HG03354 (cell line): ENCODE measurements around the gene KCNH1.
"Not testable (repeated sequence)": the region's sequence is repeated elsewhere in the genome, so short reads cannot be mapped to it uniquely, and the experiment has no call there.

Experiments
- ATAC-seq: cut with Tn5 transposase; IDR thresholded peaks from one replicate; pipeline ENCODE4 v1.9.1; 2021; ENCODE audit warnings: mild to moderate bottlenecking; ENCODE audit not compliant: unreplicated experiment, poor library complexity, severe bottlenecking

The KCNH1 gene

DNA sequence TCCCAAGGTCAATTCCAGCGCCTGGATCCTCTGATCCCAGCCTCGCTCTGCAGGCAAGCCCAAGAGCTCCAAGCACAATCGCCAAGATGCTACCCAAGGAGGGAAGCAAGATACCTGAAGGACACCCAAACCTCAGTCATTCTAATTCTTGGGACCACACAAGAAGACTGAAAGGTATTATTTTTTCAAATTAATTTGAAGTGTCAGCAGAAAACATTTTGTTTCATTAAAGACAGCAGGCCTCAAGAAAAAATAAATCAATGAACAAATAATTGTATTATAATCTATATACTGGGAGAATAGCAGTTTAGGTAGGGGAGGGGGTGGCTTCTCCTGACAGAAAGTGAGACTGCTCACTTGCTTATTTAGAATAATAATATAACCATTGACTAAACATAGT is 457.4 kb downstream of the KCNH1 start:
- no peak for ATAC-seq

DNA sequence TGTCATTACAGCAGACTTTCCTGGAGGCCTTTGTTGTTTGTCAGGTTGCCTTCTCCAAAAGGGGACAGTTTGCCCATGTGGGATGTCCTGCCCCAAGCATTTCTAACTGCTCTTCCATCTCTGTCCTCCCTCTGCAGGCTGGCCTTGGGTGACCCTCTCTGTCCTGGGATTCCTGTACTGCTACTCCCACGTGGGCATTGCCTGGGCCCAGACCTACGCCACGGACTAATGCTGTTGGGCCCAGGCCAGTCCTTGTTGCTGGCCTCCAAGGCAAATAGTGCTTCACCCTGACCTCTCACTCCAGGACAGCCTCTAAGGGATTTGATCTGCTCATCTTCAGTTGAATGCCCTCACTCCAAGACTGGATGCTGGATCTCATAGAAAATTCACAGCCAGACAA is 459.8 kb downstream of the KCNH1 start:
- no peak for ATAC-seq

DNA sequence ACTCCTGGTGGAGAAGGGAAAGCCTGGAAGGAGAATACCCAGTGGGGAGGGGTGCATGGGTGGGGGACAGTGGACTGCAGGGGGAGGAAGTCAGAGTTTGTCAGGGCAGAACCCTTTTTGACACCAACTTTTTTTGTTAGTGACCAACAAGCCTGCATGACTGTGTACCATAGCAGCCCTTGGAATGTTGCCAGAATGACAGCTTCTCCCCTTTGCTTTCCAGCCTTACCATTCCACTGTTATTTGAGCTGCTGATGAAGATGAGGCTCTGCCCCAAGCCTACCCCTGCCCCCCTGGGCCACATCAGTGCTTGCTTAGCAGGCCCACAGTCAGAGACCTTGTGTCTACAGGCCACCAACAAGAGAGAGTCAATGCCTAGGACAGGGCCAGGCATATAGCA is 464.0 kb downstream of the KCNH1 start:
- ATAC-seq, result no peak

DNA sequence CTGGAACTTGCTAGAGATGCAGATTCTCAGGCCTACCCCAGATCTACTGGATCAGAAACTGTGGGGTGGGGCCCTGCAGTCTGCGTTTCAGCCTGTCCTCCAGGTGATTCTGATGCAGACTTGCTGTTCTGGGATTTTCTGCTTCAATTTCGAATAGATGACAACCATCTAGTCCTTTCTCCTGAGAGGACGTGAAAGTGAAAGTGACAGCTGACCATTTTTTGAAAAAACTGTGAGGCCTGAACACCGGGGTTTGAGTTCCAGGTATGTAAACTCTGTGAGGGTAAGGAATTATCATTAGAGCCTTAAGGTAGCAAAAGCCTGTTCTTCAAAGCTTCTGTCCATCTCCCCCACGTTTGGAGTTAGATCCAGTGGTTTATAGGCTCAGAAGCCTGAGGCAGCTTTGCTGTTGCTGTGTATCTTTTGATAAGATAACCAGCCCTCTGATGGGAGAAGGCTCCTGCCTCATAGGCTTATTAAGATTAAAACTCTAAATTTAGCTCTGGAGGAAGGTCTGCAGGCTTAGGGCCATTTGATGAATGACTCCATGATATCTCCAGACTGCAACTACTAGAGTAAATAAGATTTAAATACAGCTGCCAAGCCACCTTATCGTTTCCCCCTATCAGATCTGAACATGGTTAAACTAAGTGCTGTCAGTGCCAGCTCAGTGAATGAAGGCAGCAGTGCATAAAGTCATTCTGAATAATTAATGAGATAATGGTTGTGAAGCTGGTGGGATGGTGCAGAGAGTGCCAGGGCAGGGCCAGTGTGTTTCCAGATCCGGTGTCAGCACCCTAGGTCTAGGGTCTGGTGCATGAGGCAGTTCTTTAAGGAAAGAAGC is 470.0 kb downstream of the KCNH1 start:
- ATAC-seq, result no peak

DNA sequence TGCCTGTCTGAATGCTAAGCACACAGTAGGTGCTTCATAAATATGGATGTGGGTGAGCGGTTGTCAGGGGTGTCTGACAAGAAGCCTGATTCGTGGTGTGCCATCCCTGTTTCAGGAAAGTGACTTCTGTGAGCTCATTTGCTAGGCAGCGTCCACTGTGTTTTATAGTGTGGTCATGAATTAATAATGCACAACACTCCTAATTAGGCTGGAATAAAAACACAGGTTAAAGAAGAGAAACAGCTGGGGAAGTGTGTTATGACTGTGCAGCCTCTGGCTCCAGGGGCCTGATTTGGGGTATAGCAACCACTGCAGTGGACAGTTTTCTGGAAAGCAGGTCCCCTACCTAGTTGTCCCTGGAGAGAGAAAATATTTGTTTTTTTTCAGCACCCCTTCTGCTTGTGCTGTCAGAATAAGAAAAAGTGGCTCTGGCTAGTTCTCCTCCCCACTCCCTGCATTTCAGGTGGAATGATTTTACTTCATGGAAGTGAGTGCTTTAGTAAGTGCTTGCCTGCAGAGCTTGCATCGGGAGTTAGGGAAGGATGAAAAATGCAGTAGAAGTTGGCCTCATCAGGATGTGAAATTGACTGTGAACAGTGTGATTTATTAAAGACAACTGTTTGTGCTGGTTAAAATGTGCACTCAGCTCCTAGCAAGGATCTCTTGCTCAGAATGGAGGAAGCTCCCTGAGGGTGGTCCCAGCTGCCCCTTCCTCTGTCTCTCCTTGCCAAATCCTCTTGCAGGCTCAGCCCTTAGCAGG is 471.5 kb downstream of the KCNH1 start:
- no peak for ATAC-seq

DNA sequence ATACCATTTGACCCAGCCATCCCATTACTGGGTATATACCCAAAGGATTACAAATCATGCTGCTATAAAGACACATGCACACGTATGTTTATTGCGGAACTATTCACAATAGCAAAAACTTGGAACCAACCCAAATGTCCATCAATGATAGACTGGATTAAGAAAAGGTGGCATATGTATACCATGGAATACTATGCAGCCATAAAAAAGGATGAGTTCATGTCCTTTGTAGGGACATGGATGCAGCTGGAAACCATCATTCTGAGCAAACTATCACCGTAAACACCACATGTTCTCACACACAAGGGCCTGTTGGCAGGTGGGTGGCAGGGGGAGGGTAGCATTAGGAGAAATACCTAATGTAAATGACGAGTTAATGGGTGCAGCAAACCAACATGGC is 472.4 kb downstream of the KCNH1 start:
- not testable (repeated sequence) for ATAC-seq

DNA sequence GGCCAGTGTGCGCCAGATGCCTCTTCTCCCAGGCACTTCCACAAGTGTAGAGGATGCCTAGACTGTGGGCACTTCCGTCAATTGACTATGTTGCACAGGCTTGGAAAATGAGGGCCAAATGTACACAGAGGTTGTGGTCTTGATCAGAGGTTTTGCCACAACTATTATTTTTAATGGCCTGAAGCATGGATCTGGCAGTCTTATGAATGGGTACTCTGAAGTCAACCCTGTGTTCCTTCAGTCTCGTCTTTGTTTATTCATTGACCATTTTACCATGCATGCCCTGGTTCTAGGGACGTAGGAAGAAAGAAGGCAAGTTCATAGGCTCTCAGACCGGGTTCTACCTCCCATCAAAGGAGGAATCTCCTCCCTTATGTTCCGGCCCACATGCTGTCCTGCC is 476.1 kb downstream of the KCNH1 start:
- ATAC-seq, result no peak

DNA sequence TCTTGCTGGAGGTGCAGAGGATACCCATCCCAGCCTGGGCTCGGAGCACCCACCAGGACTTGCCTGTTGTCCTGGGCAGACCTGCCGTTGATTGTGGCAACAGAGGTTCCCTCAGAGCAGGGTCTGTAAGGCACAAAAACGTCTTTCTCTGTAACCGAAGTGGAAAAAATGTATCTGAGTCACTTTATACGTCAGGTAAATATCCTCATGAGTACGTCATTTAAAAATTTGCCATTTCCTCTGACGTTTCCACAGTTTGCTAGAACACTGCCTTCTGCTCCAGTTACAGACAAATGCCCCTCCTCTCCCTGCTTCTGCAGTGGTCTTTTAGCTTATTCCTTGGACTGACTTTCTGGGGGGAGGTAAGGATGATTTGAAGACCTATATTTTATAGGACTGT is 478.4 kb downstream of the KCNH1 start:
- no peak for ATAC-seq

DNA sequence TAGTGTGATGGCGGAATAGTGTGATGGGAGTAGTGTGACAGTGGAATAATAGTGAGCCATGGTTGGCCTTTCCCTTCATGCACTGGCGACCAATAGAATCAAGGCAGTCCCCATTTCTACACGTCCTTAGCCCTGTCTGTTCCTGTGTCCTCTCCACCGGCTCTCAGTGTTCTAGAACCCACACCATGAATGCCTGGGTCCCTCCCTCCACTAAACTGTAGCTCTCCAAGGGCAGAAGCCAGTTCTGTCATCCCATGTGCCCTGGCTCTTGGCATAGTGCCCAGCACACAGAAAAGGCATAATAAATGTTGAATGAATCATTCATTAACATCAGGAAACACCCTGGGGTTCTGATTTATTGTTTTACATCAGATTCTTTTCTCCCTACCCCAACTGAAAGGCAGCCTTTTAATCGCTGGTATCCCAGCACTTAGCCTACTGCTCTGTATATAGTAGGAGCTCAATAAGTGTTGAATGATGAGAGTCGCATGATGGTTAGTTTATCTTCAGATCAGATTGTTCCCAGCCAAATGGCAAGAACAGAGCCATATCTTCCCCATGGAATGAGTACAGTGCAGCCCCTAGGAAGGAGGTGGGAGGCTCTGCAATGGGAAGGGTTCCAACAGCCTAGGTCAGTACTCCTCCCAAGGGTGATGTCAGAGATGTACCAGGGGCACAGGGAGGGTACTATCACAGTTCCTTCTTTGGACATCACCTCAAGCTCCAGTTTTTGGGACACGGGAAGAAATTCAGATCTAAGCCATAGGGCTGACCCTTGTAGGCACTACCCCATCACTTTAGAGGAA is 479.6 kb downstream of the KCNH1 start:
- no peak for ATAC-seq

DNA sequence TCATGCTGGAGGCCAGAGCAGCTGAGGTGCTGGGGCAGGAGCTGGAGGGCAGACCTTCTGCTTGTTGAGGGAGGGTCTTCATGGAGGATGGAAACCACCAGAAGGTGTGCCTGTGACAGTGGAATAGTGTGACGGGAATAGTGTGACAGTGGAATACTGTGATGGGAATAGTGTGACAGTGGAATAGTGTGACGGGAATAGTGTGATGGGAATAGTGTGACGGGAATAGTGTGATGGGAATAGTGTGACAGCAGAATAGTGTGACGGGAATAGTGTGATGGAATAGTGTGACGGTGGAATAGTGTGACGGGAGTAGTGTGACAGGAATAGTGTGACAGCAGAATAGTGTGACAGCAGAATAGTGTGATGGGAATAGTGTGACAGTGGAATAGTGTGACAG is 480.2 kb downstream of the KCNH1 start:
- no peak for ATAC-seq

DNA sequence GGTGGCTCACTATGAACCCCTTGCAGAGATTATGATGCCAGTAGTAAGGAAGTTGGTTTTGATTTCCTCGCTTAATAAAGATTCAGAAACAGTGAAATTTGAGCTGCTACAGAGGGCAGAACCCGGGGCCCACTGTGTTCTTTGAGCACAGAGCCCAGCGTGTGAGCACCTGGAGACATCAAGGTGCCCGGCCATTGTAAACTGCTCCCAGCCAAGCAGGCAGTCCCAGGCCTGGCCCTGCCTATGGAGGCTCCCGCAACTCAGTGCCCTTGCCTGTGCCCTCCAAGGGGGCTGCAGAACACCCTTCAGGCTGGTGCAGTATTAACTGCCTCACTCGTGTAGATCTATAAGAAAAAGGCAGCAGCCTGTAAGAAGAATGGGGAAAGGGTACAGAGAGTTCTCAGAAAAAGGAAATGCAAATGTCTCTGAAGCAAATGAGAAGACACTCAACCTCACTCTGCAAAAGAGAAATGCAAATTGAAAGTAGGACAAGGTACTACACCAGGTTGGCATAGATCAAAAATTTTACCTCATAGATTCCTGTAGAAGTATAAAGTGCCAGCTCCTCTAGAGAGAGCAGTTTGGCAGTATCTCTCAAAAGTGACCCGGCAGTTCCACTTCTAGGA is 481.5 kb downstream of the KCNH1 start:
- no peak for ATAC-seq

DNA sequence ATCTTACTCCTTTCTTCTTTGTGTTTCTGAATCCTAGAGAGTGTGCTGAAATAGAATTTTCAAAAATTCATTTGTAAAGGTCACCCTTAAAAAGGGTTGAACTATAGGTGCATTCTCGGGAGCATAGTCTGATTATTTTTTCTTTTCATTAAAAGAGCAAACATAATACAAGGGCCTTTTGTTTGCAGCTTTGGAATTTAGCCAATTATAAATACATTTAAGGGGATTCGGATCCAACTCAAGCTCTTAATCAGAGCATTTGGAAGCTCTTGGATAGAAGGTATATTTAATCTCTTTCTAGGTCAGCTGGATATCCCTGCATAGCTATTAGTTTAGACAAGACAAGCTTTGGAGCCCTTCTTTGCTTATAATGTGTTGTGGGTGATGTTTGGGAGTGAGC is 483.5 kb downstream of the KCNH1 start:
- ATAC-seq, result no peak

DNA sequence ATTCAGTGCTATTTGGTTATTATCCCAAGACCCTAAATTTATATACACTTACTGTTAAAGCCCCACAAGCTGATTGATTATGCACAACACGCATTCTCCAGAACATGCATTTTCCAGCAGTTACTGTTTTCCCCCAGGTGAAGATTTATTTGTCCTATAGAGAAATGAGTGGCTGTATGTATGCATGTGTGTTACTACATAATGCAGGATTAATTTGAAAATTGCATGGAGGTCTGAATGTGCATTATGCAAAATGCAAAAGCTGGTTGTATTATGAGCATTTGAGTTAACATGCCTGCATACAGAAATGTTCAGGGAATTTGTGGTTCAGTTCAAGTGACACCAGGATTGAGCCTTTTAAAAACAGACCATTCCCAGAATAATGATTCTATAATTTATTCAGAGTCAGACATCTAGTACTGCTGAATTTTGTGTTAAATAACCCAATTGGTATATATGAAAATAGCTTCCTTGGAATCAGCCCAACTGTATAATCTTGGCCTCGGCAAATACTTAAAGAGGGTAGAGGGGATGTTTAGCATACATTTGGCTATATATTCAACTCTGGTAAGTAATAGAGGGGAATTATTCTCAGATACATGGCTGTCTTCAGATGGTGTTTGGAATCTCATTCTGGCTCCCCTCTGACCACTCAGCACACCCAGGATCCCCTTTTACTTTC is 485.2 kb downstream of the KCNH1 start:
- no peak for ATAC-seq

DNA sequence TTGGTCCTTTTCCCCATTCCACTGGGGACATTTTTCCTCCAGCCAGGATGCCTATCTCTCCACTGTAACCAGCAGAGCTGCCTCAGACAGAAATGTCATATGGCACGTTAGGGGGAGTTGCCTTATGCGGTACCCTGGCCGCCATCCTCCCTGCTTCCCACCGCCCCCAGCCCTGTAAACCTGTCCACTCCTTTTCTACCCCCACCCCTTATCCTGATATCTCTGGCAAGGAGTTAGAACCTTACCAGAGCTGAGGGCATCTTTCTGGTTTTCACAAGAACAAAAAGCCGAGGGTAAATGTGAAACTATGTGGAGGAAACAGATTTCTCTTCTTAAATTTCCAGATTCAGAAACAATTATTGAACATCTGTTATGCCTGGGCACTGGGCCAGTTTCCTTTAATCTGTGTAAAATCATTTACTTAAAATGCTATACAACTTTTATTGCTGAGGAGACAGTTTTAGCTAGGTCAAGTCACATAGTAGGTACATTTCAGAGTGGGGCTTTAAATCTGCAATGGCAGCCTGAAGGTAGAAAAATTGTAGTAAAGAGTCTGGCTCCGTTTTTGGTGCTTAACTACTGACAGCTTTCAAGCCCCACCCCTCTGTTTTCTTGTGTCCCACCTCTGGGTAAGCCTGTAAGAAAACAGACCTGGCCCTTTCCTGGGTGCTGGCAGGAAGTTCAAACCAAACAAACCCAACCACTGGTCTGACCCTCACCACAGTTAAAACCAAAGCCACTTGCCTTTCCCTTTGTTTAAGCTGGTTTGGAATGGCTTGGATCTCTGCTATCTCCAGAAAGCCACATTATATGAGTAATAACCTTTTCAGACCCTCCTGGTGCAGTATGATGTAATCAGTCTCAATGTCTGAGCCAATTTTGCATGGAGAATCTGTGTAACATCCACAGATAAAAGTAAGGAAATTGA is 486.3 kb downstream of the KCNH1 start:
- no peak for ATAC-seq

DNA sequence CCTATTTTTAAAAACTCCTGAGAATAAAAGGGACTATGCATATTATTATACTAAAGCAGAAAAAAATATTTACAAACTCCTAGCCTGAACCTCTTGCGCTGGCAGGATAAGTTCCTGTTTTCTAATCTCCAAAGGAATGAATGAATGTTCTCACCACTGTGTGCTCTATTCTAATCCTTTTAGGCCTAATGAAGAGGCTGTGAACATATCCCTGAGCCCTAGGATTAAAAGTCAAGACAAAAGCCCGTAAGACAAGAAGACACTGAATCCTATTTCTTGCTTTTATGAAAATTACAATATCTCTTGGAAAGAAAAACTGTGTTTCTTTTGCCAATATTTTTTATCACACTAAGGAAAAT is 487.7 kb downstream of the KCNH1 start:
- ATAC-seq, result no peak

DNA sequence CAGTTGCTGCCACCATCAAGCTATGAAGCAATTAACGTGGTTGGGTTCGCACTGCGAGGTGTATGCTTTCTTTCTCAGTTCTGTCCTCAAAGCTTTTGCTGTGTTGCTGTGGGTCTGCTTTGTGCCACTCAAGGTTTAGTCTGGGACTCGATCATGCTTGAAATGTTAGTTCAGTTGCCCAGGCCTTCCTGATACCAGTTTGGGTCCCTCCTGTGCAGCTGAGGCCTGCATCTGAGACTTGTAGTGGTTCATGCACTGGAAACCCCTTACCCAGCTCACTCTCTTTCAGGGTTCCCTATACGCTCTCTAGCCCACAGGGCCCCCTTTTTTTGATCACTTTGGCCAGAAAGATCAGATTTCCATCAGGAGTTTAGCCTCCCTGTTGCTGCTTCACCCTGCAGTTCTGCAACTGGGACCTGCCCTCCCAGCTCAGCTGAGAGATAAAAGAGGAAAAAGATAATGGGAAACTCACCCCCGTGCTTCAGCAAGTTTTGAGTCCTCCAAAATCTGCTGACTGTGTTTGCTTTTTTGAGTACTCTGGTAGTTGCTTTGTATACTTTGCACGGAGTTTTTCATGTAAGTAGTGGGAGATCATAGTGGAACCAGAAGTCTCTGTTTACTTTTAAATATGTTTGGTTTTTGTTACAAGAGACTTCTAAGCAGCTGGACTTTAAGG is 488.2 kb downstream of the KCNH1 start:
- no peak for ATAC-seq

DNA sequence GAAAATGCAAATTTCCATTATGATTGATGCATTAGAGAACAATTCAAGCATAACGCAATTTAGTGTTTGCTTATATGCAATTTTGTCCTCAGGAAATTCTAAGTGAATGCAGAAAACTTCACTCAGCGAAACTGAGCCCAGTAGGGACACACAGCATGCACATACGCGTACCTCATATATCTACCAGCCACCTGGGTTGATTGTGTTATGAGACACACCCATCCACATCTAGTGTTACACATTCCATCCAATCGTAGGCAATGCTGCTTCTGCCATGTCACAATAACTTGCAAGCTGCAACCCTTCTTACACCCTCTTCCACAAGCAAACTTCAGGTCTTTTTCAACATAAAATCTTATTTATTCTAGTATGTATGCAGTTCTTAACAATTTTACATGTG is 492.4 kb downstream of the KCNH1 start:
- no peak for ATAC-seq

DNA sequence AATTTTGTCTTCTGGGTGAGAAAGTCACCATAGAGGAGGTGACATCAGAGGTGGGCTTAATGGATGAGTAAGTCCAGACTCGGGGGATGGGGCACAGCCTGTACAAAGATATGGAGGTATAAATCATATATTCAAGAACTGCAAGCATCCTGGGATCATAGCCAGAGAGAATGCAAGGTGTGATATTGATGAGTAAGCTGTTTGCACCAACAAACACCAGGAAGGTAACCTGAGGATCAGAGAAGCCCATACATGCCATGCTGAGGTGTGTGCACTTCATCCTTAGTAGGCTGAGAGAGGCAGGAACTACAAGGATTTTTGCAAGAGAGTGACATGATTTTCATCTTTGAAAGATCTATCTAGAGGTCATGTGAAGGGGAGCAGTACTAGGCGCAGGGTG is 498.8 kb downstream of the KCNH1 start:
- ATAC-seq, result no peak
